Endothelial cell (in vitro differentiated cells): ENCODE results near the gene EMILIN3. TPM values are rescaled to one million over a fixed set of nuclear protein-coding genes. Genes with fewer than 3 reads are reported as not detected.
A peak's percentile ranks its signal among the peaks of the same experiment; 100 is the strongest.

Source experiments
- DNase-seq: peaks from one replicate; pipeline ENCODE4 v3.0.0; 2021; ENCODE audit warnings: low spot score
- H3K27ac Mint-ChIP-seq: one replicate; pipeline ENCODE4 v1.8.0; 2021; ENCODE audit warnings: mixed read lengths, inconsistent platforms; ENCODE audit not compliant: unreplicated experiment
- H3K27me3 Mint-ChIP-seq: one replicate; pipeline ENCODE4 v1.8.0; 2021; ENCODE audit warnings: mild to moderate bottlenecking, moderate library complexity, mixed read lengths, inconsistent platforms; ENCODE audit not compliant: unreplicated experiment
- H3K36me3 Mint-ChIP-seq: one replicate; pipeline ENCODE4 v1.8.0; 2021; ENCODE audit warnings: mild to moderate bottlenecking, low read depth, mixed read lengths, inconsistent platforms; ENCODE audit not compliant: unreplicated experiment
- H3K4me1 Mint-ChIP-seq: one replicate; pipeline ENCODE4 v1.8.0; 2021; ENCODE audit warnings: mild to moderate bottlenecking, mixed read lengths, inconsistent platforms; ENCODE audit not compliant: unreplicated experiment
- H3K4me3 Mint-ChIP-seq: one replicate; pipeline ENCODE4 v1.8.0; 2021; ENCODE audit warnings: mild to moderate bottlenecking, mixed read lengths, inconsistent platforms; ENCODE audit not compliant: unreplicated experiment
- H3K9me3 Mint-ChIP-seq: one replicate; pipeline ENCODE4 v1.8.0; 2021; ENCODE audit warnings: mixed read lengths, inconsistent platforms; ENCODE audit not compliant: unreplicated experiment
- total RNA-seq: library from RNA; stranded (reverse); fragmentation: NEBNext Ultra II Directional; extraction: Animal tissue kit (Norgen Biotek cat#: 25700); gene quantifications from one replicate; pipeline ENCODE4 v1.2.1, GENCODE V29; 2021; ENCODE audit not compliant: unreplicated experiment
- TF ChIP-seq, protein P1 (sequence below): fragments of 200-600 bp; sonication (generic); IDR thresholded peaks from one replicate; pipeline ENCODE4 v1.5.0; 2021; ENCODE audit warnings: antibody characterized with exemption; ENCODE audit not compliant: unreplicated experiment

The EMILIN3 gene
- total RNA-seq, 1 donor from 2014 or later = 0.28 TPM

DNA sequence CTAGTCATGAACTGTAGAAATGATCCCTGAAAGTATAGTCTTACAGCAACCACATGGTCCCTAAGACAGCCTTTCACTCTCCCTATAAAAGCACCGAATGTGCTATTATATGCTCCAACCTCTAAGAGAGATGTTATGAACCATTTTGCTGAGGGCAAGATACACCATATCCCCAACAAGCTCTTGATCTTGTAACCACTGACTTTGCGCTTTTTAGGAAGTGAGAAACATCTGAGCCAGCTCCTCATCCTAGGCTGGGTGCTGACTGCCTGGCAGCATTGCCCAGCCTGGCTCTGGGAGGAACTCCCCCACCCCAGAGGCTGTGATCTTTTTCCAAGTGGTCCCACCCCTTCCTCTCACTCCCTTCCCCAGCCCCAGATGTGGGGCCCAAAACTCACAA, 3.1 kb upstream of the EMILIN3 start:
- TF ChIP-seq, protein P1, sequence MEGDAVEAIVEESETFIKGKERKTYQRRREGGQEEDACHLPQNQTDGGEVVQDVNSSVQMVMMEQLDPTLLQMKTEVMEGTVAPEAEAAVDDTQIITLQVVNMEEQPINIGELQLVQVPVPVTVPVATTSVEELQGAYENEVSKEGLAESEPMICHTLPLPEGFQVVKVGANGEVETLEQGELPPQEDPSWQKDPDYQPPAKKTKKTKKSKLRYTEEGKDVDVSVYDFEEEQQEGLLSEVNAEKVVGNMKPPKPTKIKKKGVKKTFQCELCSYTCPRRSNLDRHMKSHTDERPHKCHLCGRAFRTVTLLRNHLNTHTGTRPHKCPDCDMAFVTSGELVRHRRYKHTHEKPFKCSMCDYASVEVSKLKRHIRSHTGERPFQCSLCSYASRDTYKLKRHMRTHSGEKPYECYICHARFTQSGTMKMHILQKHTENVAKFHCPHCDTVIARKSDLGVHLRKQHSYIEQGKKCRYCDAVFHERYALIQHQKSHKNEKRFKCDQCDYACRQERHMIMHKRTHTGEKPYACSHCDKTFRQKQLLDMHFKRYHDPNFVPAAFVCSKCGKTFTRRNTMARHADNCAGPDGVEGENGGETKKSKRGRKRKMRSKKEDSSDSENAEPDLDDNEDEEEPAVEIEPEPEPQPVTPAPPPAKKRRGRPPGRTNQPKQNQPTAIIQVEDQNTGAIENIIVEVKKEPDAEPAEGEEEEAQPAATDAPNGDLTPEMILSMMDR = no peak
- peaks cover 21% of the 10 kb centered on the region for H3K27me3 Mint-ChIP-seq
- H3K9me3 Mint-ChIP-seq = peaks cover 10% of the 10 kb centered on the region
- peaks cover 15% of the 10 kb centered on the region for H3K36me3 Mint-ChIP-seq
- DNase-seq = no peak
- H3K4me1 Mint-ChIP-seq = peaks cover 5% of the 10 kb centered on the region
- H3K4me3 Mint-ChIP-seq = no peak overlapping the region
- H3K27ac Mint-ChIP-seq = no peak overlapping the region

DNA sequence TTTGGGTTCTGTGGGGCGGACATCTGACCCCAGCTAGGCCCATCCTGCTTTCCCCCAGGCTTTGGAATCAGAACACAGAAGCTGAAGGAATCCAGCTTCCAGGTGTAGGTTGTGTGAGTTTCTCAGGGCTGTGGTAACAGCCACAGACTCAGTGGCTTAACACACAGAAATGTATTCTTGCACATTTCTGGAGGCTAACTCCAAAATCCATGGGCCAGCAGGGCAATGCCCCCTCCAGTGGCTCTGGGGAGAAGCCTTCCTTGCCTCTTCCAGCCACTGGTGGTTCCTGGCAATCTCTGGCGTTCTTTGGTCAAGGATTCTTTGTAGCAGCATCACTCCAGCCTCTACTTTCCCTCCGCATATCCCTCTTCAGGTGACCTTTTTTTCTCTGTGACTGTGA, 1.3 kb upstream of the EMILIN3 start:
- H3K36me3 Mint-ChIP-seq = peaks cover 12% of the 10 kb centered on the region
- DNase-seq = no peak
- H3K9me3 Mint-ChIP-seq = peaks cover 8% of the 10 kb centered on the region
- no peak overlapping the region for H3K4me3 Mint-ChIP-seq
- peaks cover 5% of the 10 kb centered on the region for H3K4me1 Mint-ChIP-seq
- TF ChIP-seq, protein P1 = no peak
- peaks cover 26% of the 10 kb centered on the region for H3K27me3 Mint-ChIP-seq
- no peak overlapping the region for H3K27ac Mint-ChIP-seq

DNA sequence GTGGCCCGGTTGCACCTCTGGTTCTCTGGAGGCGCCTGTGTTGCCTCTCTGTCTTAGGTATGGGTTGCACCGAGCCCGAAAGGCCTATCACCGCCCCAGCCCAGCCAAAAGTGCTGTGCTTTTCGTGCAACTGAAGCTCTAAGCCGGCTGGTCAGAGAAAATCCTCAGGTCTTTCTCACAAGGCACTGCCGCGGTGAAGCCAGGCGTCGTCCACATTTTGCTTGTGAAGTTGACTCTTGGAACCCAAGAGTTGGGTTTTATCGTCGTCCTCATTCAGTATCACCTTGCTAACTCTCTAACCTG, 726 bp upstream of the EMILIN3 start:
- Mint-ChIP-seq H3K4me1 (peaks cover 5% of the 10 kb centered on the region), H3K4me3 (peak overlapping the region; percentile 82), H3K27ac (peak overlapping the region; percentile 36), H3K9me3 (peaks cover 4% of the 10 kb centered on the region), H3K27me3 (peaks cover 29% of the 10 kb centered on the region), H3K36me3 (peaks cover 9% of the 10 kb centered on the region)
- TF ChIP-seq, protein P1 = no peak
- DNase-seq = no peak

DNA sequence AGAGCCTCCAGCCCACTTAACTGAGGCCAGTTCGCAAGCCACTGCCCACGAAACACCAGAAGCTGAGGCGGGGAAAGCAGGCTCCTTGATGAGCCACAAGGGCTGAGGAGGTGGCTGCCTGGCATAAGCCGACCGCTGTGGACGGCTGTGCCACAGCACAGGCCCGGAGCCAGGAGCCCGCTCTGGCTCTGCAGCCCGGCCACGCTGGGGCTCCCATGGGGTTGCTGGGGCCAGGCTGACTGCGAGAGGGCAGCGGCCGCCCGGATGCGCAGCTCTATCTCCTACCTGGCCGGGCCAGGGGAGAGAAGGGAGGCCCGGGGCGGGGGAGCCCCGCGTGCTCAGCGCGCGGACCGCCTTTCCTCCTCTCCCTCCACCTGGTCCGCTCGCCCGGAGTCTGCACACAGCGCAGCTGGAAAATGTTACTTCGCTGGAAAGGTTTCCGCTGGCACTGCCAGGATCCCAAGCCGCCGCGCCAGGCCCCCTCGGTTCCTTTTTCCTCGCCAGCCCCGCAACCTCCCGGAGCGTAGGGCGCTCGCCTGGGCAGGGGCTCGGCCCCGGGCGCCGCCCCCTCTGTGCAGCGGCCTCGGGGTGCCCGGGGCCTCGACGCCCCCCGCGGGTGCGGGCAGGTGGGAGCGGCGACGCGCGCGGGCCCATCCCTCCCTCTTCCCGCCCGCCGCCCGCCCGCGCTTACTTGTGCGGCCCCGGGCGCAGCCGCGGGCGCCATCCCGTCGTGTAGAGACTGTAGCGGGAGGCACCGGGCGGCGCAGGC, 657 bp downstream of the EMILIN3 start:
- H3K27me3 Mint-ChIP-seq = peaks cover 29% of the 10 kb centered on the region

More for the DNA sequence above, 657 bp downstream of the EMILIN3 start:
- TF ChIP-seq, protein P1 = no peak
- Mint-ChIP-seq H3K9me3 (no peaks in the 10 kb centered on the region), H3K4me1 (peaks cover 5% of the 10 kb centered on the region), H3K27ac (no peak overlapping the region), H3K4me3 (peak overlapping the region; percentile 45), H3K36me3 (peaks cover 3% of the 10 kb centered on the region)
- no peak for DNase-seq
